ENCODE data around the gene CYB5D1. TPM values are rescaled to one million over a fixed set of nuclear protein-coding genes. Genes with fewer than 3 reads are reported as not detected.

Gene CYB5D1
- total RNA-seq, 1 experiment from 2014 or later, result 8.5 TPM

GRCh38 chr17:7887482-7888183, 29.8 kb downstream of the CYB5D1 start:
- peaks cover 42% of the 10 kb centered on the region for H3K4me1 ChIP-seq (ENCODE audit: low read length)
- peak overlapping the region; percentile 91 for H3K4me3 ChIP-seq (ENCODE audit: low read length)
- peak overlapping the region; percentile 99 for H3K4me2 ChIP-seq (ENCODE audit: low read depth, low read length, poor library complexity, severe bottlenecking)
- peak; percentile 91 for DNase-seq
- H2AFZ ChIP-seq (ENCODE audit: low read length), result no peak overlapping the region
- H3K79me2 ChIP-seq (ENCODE audit: low read length), result peaks cover 62% of the 10 kb centered on the region
- peaks cover 28% of the 10 kb centered on the region; the same call in 1 of the 2 replicates for H3K36me3 ChIP-seq (ENCODE audit: insufficient read depth, low read length)
- no peaks in the 10 kb centered on the region for H3K27me3 ChIP-seq (ENCODE audit: low read length)
- H4K20me1 ChIP-seq (ENCODE audit: insufficient read depth, low read depth, low read length), result peaks cover 31% of the 10 kb centered on the region; the same call in 1 of the 2 replicates
- peak overlapping the region; percentile 86 for H3K27ac ChIP-seq (ENCODE audit: low read length)
- peak overlapping the region; percentile 97 for H3K9ac ChIP-seq (ENCODE audit: low read length)
- no peaks in the 10 kb centered on the region for H3K9me2 ChIP-seq (replicated peaks; ENCODE audit: insufficient read depth, low read length)
- no peaks in the 10 kb centered on the region for H3K9me3 ChIP-seq (ENCODE audit: low read length)

GRCh38 chr17:7888184-7888920, 30.5 kb downstream of the CYB5D1 start, which contains the start of gene CHD3:
CHD3 (plus strand) TSS chr17:7888789; CDS start chr17:7889001, 212 bp downstream.
- DNase-seq, result no peak
- Histone ChIP-seq H4K20me1 (ENCODE audit: insufficient read depth, low read depth, low read length) (peaks cover 31% of the 10 kb centered on the region; the same call in 1 of the 2 replicates), H3K79me2 (ENCODE audit: low read length) (peaks cover 60% of the 10 kb centered on the region), H3K27ac (ENCODE audit: low read length) (peak within 1 kb of the TSS; percentile 86), H3K4me3 (ENCODE audit: low read length) (peak within 1 kb of the TSS; percentile 91), H3K9ac (ENCODE audit: low read length) (peak within 1 kb of the TSS; percentile 97), H3K9me2 (replicated peaks; ENCODE audit: insufficient read depth, low read length) (no peaks in the 10 kb centered on the region), H3K27me3 (ENCODE audit: low read length) (no peaks in the 10 kb centered on the region), H3K4me2 (ENCODE audit: low read depth, low read length, poor library complexity, severe bottlenecking) (peak within 1 kb of the TSS; percentile 99), H3K36me3 (ENCODE audit: insufficient read depth, low read length) (peaks cover 28% of the 10 kb centered on the region; the same call in 1 of the 2 replicates), H3K4me1 (ENCODE audit: low read length) (peaks cover 35% of the 10 kb centered on the region), H2AFZ (ENCODE audit: low read length) (no peak within 1 kb of the TSS), H3K9me3 (ENCODE audit: low read length) (no peaks in the 10 kb centered on the region)

GRCh38 chr17:7889166-7889955, 31.6 kb downstream of the CYB5D1 start:
- H3K27ac ChIP-seq (ENCODE audit: low read length), result no peak overlapping the region
- peaks cover 36% of the 10 kb centered on the region for H3K36me3 ChIP-seq (ENCODE audit: insufficient read depth, low read length)
- 0 out of 2 replicates have a peak overlapping the region, but pooled peaks have one; percentile 7 for H3K9ac ChIP-seq (ENCODE audit: low read length)
- no peak for DNase-seq
- H3K9me2 ChIP-seq (replicated peaks; ENCODE audit: insufficient read depth, low read length), result no peaks in the 10 kb centered on the region
- H3K4me1 ChIP-seq (ENCODE audit: low read length), result peaks cover 27% of the 10 kb centered on the region
- no peak overlapping the region for H2AFZ ChIP-seq (ENCODE audit: low read length)
- no peaks in the 10 kb centered on the region for H3K27me3 ChIP-seq (ENCODE audit: low read length)
- H3K4me3 ChIP-seq (ENCODE audit: low read length), result no peak overlapping the region
- H3K79me2 ChIP-seq (ENCODE audit: low read length), result peaks cover 65% of the 10 kb centered on the region
- peaks cover 31% of the 10 kb centered on the region; the same call in 1 of the 2 replicates for H4K20me1 ChIP-seq (ENCODE audit: insufficient read depth, low read depth, low read length)
- H3K4me2 ChIP-seq (ENCODE audit: low read depth, low read length, poor library complexity, severe bottlenecking), result no peak overlapping the region
- H3K9me3 ChIP-seq (ENCODE audit: low read length), result no peaks in the 10 kb centered on the region

- Histone ChIP-seq H3K4me3 (ENCODE audit: low read length) (no peak overlapping the region), H3K9ac (ENCODE audit: low read length) (no peak overlapping the region), H3K27ac (ENCODE audit: low read length) (no peak overlapping the region), H2AFZ (ENCODE audit: low read length) (no peak overlapping the region), H3K4me2 (ENCODE audit: low read depth, low read length, poor library complexity, severe bottlenecking) (no peak overlapping the region), H3K27me3 (ENCODE audit: low read length) (no peaks in the 10 kb centered on the region), H3K36me3 (ENCODE audit: insufficient read depth, low read length) (peaks cover 65% of the 10 kb centered on the region), H4K20me1 (ENCODE audit: insufficient read depth, low read depth, low read length) (peaks cover 13% of the 10 kb centered on the region; the same call in 1 of the 2 replicates), H3K9me2 (replicated peaks; ENCODE audit: insufficient read depth, low read length) (no peaks in the 10 kb centered on the region), H3K9me3 (ENCODE audit: low read length) (no peaks in the 10 kb centered on the region), H3K79me2 (ENCODE audit: low read length) (peaks cover 41% of the 10 kb centered on the region), H3K4me1 (ENCODE audit: low read length) (peaks cover 3% of the 10 kb centered on the region; the same call in 1 of the 2 replicates)
- no peak for DNase-seq
Measured at GRCh38 chr17:7893187-7893880, 35.5 kb downstream of the CYB5D1 start.

GRCh38 chr17:7894226-7894625, 36.4 kb downstream of the CYB5D1 start:
- no peak overlapping the region for H3K27ac ChIP-seq (ENCODE audit: low read length)
- H2AFZ ChIP-seq (ENCODE audit: low read length), result no peak overlapping the region
- H3K9me3 ChIP-seq (ENCODE audit: low read length), result no peaks in the 10 kb centered on the region
- H3K9me2 ChIP-seq (replicated peaks; ENCODE audit: insufficient read depth, low read length), result no peaks in the 10 kb centered on the region
- peaks cover 66% of the 10 kb centered on the region for H3K36me3 ChIP-seq (ENCODE audit: insufficient read depth, low read length)
- no peak overlapping the region for H3K4me2 ChIP-seq (ENCODE audit: low read depth, low read length, poor library complexity, severe bottlenecking)
- no peaks in the 10 kb centered on the region for H3K4me1 ChIP-seq (ENCODE audit: low read length)
- no peaks in the 10 kb centered on the region for H3K27me3 ChIP-seq (ENCODE audit: low read length)
- no peak overlapping the region for H3K4me3 ChIP-seq (ENCODE audit: low read length)
- H4K20me1 ChIP-seq (ENCODE audit: insufficient read depth, low read depth, low read length), result peaks cover 4% of the 10 kb centered on the region; the same call in 1 of the 2 replicates
- no peak for DNase-seq
- no peak overlapping the region for H3K9ac ChIP-seq (ENCODE audit: low read length)
- peaks cover 32% of the 10 kb centered on the region for H3K79me2 ChIP-seq (ENCODE audit: low read length)

GRCh38 chr17:7894866-7895265, 37.1 kb downstream of the CYB5D1 start:
- Histone ChIP-seq H4K20me1 (ENCODE audit: insufficient read depth, low read depth, low read length) (no peaks in the 10 kb centered on the region), H3K4me1 (ENCODE audit: low read length) (no peaks in the 10 kb centered on the region), H3K79me2 (ENCODE audit: low read length) (peaks cover 25% of the 10 kb centered on the region), H3K36me3 (ENCODE audit: insufficient read depth, low read length) (peaks cover 69% of the 10 kb centered on the region), H3K27ac (ENCODE audit: low read length) (no peak overlapping the region), H3K9me3 (ENCODE audit: low read length) (no peaks in the 10 kb centered on the region), H3K4me2 (ENCODE audit: low read depth, low read length, poor library complexity, severe bottlenecking) (no peak overlapping the region), H3K9ac (ENCODE audit: low read length) (no peak overlapping the region), H2AFZ (ENCODE audit: low read length) (no peak overlapping the region), H3K4me3 (ENCODE audit: low read length) (no peak overlapping the region), H3K9me2 (replicated peaks; ENCODE audit: insufficient read depth, low read length) (no peaks in the 10 kb centered on the region), H3K27me3 (ENCODE audit: low read length) (no peaks in the 10 kb centered on the region)
- no peak for DNase-seq

GRCh38 chr17:7897090-7897489, 39.3 kb downstream of the CYB5D1 start:
- no peak for DNase-seq
- Histone ChIP-seq H2AFZ (ENCODE audit: low read length) (no peak overlapping the region), H3K27ac (ENCODE audit: low read length) (no peak overlapping the region), H3K9me3 (ENCODE audit: low read length) (no peaks in the 10 kb centered on the region), H4K20me1 (ENCODE audit: insufficient read depth, low read depth, low read length) (no peaks in the 10 kb centered on the region), H3K4me2 (ENCODE audit: low read depth, low read length, poor library complexity, severe bottlenecking) (no peak overlapping the region), H3K9ac (ENCODE audit: low read length) (no peak overlapping the region), H3K4me1 (ENCODE audit: low read length) (no peaks in the 10 kb centered on the region), H3K36me3 (ENCODE audit: insufficient read depth, low read length) (peaks cover 65% of the 10 kb centered on the region), H3K9me2 (replicated peaks; ENCODE audit: insufficient read depth, low read length) (no peaks in the 10 kb centered on the region), H3K79me2 (ENCODE audit: low read length) (peaks cover 12% of the 10 kb centered on the region; the same call in 1 of the 2 replicates), H3K4me3 (ENCODE audit: low read length) (no peak overlapping the region), H3K27me3 (ENCODE audit: low read length) (no peaks in the 10 kb centered on the region)
